Measurements from ENCODE around the gene KIF21A.

DNA sequence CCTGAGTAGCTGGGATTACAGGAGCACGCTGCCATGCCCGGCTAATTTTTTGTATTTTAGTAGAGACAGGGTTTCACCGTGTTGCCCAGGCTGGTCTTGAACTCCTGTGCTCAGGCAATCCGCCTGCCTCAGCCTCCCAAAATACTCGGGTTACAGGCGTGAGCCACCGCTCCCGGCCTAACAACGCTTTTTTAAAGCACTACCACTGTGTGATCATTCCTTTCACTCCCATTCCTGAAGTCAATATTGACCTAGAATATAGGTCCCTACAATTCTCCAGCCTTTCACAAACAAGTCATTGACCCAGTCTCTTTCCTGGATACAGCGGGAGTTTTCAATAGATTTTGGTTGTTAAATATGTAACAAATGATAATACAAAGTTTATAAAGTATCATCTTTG lies 62.8 kb downstream of the KIF21A start:
- TF ChIP-seq SIN3A (IDR thresholded peaks at IDR 0.05; ENCODE audit: borderline replicate concordance, insufficient read depth, low read length) = no peak
- no peak for TF ChIP-seq TAF1 (IDR thresholded peaks at IDR 0.05; ENCODE audit: borderline replicate concordance, insufficient read depth, low read length)
